GM21423 (cell line): ENCODE results near the gene CD93.

Experiments used
- ATAC-seq: cut with Tn5 transposase; IDR thresholded peaks from one replicate; pipeline ENCODE4 v1.9.1; 2021; ENCODE audit warnings: mild to moderate bottlenecking, moderate library complexity; ENCODE audit not compliant: unreplicated experiment

Gene CD93

GRCh38 chr20:23061734-23062561 is 24.2 kb downstream of the CD93 start:
- ATAC-seq: no peak

- ATAC-seq: no peak
Measured at GRCh38 chr20:23061262-23061661, 24.9 kb downstream of the CD93 start.

- ATAC-seq: no peak
Measured at GRCh38 chr20:23060629-23061028, 25.5 kb downstream of the CD93 start.

GRCh38 chr20:23059846-23060245 is 26.3 kb downstream of the CD93 start:
- no peak for ATAC-seq

GRCh38 chr20:23059001-23059400 is 27.1 kb downstream of the CD93 start:
- no peak for ATAC-seq

- ATAC-seq: no peak
Measured at GRCh38 chr20:23058240-23058639, 27.9 kb downstream of the CD93 start.

GRCh38 chr20:23052904-23053303 is 33.2 kb downstream of the CD93 start:
- ATAC-seq: no peak

- ATAC-seq: no peak
Measured at GRCh38 chr20:23050847-23051627, 35.1 kb downstream of the CD93 start.

GRCh38 chr20:23050076-23050838 is 35.9 kb downstream of the CD93 start:
- no peak for ATAC-seq

- no peak for ATAC-seq
Measured at GRCh38 chr20:23049201-23050075, 36.7 kb downstream of the CD93 start, which contains the start of gene THBD. THBD (minus strand) TSS chr20:23049672; CDS start chr20:23049504, 168 bp downstream.

- no peak for ATAC-seq
Measured at GRCh38 chr20:23048283-23049200, 37.6 kb downstream of the CD93 start.

GRCh38 chr20:23047738-23048214 is 38.3 kb downstream of the CD93 start:
- ATAC-seq: no peak

- no peak for ATAC-seq
Measured at GRCh38 chr20:23047001-23047737, 39.0 kb downstream of the CD93 start.

GRCh38 chr20:23046431-23046830 is 39.7 kb downstream of the CD93 start:
- ATAC-seq: no peak

- no peak for ATAC-seq
Measured at GRCh38 chr20:23043376-23043775, 42.7 kb downstream of the CD93 start.

GRCh38 chr20:23042270-23042669 is 43.9 kb downstream of the CD93 start:
- ATAC-seq: no peak

GRCh38 chr20:23039885-23040508 is 46.1 kb downstream of the CD93 start:
- no peak for ATAC-seq
